ENCODE measurements around the gene CDCA8. TPM values are rescaled to one million over a fixed set of nuclear protein-coding genes. Genes with fewer than 3 reads are reported as not detected.

Gene CDCA8
- total and polyA plus RNA-seq, 2 of the 13 experiments (the other 11 are each of a cell fraction or from before 2014, with no cell fraction given): 24.1 to 38.6 TPM

GRCh38 chr1:37714689-37715088, 22.4 kb downstream of the CDCA8 start:
- FAIRE-seq (no peak), ATAC-seq (no peak), DNase-seq (ENCODE audit: low spot score) (no peak)
- Histone ChIP-seq H3K79me2 (ENCODE audit: insufficient read depth, low read length) (no peaks in the 10 kb centered on the region), H3K9ac (ENCODE audit: insufficient read depth, low read depth, low read length) (no peak overlapping the region), H3K4me3 (replicated peaks in 1 of 3; ENCODE audit: insufficient read depth in 1 of 3, low read depth in 2 of 3, low read length in 3 of 3) (no peak overlapping the region), H3K36me3 (replicated peaks in 1 of 2; ENCODE audit: control insufficient read depth in 1 of 2, insufficient read depth in 2 of 2, low read length in 2 of 2) (peaks cover 0 to 4% of the 10 kb centered on the region in 2 experiments; a peak in 1 of 5 replicates), H2AFZ (ENCODE audit: low read length) (no peak overlapping the region), H3K4me2 (ENCODE audit: low read depth, low read length) (no peak overlapping the region), H3K27ac (ENCODE audit: extremely low read length, insufficient read depth, low read length) (no peak overlapping the region), H3K9me3 (ENCODE audit: low read length) (no peaks in the 10 kb centered on the region), H3K27me3 (ENCODE audit: control insufficient read depth in 1 of 2, insufficient read depth in 2 of 2, low read length in 2 of 2) (peaks cover 4 to 6% of the 10 kb centered on the region in 2 experiments; a peak in 3 of 5 replicates), H4K20me1 (ENCODE audit: insufficient read depth, low read length) (no peaks in the 10 kb centered on the region), H3K4me1 (ENCODE audit: insufficient read depth, low read length) (peaks cover 27% of the 10 kb centered on the region)
- TF ChIP-seq SRY (CRISPR knock-in tag; IDR thresholded peaks at IDR 0.05) (no peak), ZUFSP (CRISPR knock-in tag; IDR thresholded peaks at IDR 0.05; ENCODE audit: borderline replicate concordance) (no peak), MTF2 (CRISPR knock-in tag; IDR thresholded peaks at IDR 0.05; ENCODE audit: borderline replicate concordance) (no peak), ZFYVE20 (CRISPR knock-in tag; IDR thresholded peaks at IDR 0.05; ENCODE audit: borderline replicate concordance, low read depth) (no peak), RFX1 (IDR thresholded peaks at IDR 0.05) (no peak), CHCHD3 (CRISPR knock-in tag; IDR thresholded peaks at IDR 0.05) (no peak), ZNF749 (CRISPR knock-in tag; IDR thresholded peaks at IDR 0.05; ENCODE audit: borderline replicate concordance) (no peak), SMAD1 (CRISPR knock-in tag; IDR thresholded peaks at IDR 0.05; ENCODE audit: borderline replicate concordance, low read depth) (no peak), SOX5 (CRISPR knock-in tag; IDR thresholded peaks at IDR 0.05; ENCODE audit: borderline replicate concordance) (no peak), THAP9 (CRISPR knock-in tag; IDR thresholded peaks at IDR 0.05; ENCODE audit: borderline replicate concordance) (no peak), ZNF501 (CRISPR knock-in tag; IDR thresholded peaks at IDR 0.05) (no peak)
- TF ChIP-seq, protein P1, sequence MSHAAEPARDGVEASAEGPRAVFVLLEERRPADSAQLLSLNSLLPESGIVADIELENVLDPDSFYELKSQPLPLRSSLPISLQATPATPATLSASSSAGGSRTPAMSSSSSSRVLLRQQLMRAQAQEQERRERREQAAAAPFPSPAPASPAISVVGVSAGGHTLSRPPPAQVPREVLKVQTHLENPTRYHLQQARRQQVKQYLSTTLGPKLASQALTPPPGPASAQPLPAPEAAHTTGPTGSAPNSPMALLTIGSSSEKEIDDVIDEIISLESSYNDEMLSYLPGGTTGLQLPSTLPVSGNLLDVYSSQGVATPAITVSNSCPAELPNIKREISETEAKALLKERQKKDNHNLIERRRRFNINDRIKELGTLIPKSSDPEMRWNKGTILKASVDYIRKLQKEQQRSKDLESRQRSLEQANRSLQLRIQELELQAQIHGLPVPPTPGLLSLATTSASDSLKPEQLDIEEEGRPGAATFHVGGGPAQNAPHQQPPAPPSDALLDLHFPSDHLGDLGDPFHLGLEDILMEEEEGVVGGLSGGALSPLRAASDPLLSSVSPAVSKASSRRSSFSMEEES (CRISPR knock-in tag; IDR thresholded peaks at IDR 0.05): no peak
- TF ChIP-seq, protein P2, sequence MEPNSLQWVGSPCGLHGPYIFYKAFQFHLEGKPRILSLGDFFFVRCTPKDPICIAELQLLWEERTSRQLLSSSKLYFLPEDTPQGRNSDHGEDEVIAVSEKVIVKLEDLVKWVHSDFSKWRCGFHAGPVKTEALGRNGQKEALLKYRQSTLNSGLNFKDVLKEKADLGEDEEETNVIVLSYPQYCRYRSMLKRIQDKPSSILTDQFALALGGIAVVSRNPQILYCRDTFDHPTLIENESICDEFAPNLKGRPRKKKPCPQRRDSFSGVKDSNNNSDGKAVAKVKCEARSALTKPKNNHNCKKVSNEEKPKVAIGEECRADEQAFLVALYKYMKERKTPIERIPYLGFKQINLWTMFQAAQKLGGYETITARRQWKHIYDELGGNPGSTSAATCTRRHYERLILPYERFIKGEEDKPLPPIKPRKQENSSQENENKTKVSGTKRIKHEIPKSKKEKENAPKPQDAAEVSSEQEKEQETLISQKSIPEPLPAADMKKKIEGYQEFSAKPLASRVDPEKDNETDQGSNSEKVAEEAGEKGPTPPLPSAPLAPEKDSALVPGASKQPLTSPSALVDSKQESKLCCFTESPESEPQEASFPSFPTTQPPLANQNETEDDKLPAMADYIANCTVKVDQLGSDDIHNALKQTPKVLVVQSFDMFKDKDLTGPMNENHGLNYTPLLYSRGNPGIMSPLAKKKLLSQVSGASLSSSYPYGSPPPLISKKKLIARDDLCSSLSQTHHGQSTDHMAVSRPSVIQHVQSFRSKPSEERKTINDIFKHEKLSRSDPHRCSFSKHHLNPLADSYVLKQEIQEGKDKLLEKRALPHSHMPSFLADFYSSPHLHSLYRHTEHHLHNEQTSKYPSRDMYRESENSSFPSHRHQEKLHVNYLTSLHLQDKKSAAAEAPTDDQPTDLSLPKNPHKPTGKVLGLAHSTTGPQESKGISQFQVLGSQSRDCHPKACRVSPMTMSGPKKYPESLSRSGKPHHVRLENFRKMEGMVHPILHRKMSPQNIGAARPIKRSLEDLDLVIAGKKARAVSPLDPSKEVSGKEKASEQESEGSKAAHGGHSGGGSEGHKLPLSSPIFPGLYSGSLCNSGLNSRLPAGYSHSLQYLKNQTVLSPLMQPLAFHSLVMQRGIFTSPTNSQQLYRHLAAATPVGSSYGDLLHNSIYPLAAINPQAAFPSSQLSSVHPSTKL (CRISPR knock-in tag; IDR thresholded peaks at IDR 0.05): no peak
- TF ChIP-seq, protein P3, sequence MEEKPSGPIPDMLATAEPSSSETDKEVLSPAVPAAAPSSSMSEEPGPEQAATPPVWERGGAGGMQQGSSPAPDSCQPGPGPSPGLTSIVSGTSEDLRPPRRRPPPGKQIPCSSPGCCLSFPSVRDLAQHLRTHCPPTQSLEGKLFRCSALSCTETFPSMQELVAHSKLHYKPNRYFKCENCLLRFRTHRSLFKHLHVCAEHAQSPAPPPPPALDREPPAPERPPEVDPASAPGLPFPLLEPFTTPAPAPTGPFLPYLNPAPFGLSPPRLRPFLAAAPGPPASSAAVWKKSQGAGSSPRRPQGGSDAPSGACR (CRISPR knock-in tag; IDR thresholded peaks at IDR 0.05): no peak
- 73% methylated on average over 4 of the region's 4 CpGs for WGBS (ENCODE audit: low lambda C conversion rate)
- CTCF ChIA-PET (ENCODE audit: low intra/inter-chr PET ratio, low total read pairs): no interaction called here
- in situ Hi-C loops (cut with HindIII; ENCODE audit: extremely low pct_ligation_motif_present, low pct_unique_long_range_greater_than_20kb): no loop called here
- POLR2A ChIA-PET: no interaction called here
- intact Hi-C loops (cut with micrococcal nuclease; ENCODE audit: unreplicated experiment): no loop called here
- BruUV-seq (replicated peaks): no TSS peak

Data from HepG2 (cell line).